ACC112 (cell line): ENCODE results near the gene TAAR6.

Experiments used
- H2AFZ ChIP-seq: fragments of 200-600 bp; sonication (generic); one replicate; pipeline ENCODE4 v1.6.0; 2017; ENCODE audit warnings: antibody characterized with exemption, low read length; ENCODE audit not compliant: unreplicated experiment
- H3K27ac ChIP-seq: fragments of 200-600 bp; sonication (generic); 2 replicates; pipeline ENCODE4 v1.5.1; 2014; ENCODE audit warnings: low read depth, mild to moderate bottlenecking, antibody characterized with exemption, low read length, moderate library complexity
- H3K27me3 ChIP-seq: fragments of 200-600 bp; sonication (generic); 2 replicates; pipeline ENCODE4 v1.6.1; 2014; ENCODE audit warnings: mild to moderate bottlenecking, antibody characterized with exemption, low read length, moderate library complexity, mixed read lengths; ENCODE audit not compliant: insufficient read depth
- H3K36me3 ChIP-seq: fragments of 200-600 bp; sonication (generic); 2 replicates; pipeline ENCODE4 v1.6.1; 2016; ENCODE audit warnings: mild to moderate bottlenecking, antibody characterized with exemption, low read length, moderate library complexity, mixed read lengths; ENCODE audit not compliant: insufficient read depth
- H3K4me1 ChIP-seq: fragments of 200-600 bp; sonication (generic); one replicate; pipeline ENCODE4 v1.6.1; 2016; ENCODE audit warnings: low read length, mixed read lengths; ENCODE audit not compliant: insufficient read depth, unreplicated experiment, control insufficient read depth
- H3K4me3 ChIP-seq: fragments of 200-600 bp; sonication (generic); 2 replicates; pipeline ENCODE4 v1.5.1; 2014; ENCODE audit warnings: mild to moderate bottlenecking, low read depth, low read length
- H3K79me2 ChIP-seq: fragments of 200-600 bp; sonication (generic); one replicate; pipeline ENCODE4 v1.6.0; 2016; ENCODE audit warnings: low read length; ENCODE audit not compliant: control insufficient read depth, unreplicated experiment, insufficient read depth

Gene TAAR6

GRCh38 chr6:132614554-132614953, 44.4 kb downstream of the TAAR6 start:
- no peak overlapping the region for H3K27ac ChIP-seq
- H3K27me3 ChIP-seq: peaks cover 41% of the 10 kb centered on the region
- H3K4me3 ChIP-seq: peak overlapping the region; percentile 24; the same call in 1 of the 2 replicates
- H3K4me1 ChIP-seq: no peaks in the 10 kb centered on the region
- no peaks in the 10 kb centered on the region for H3K79me2 ChIP-seq
- no peak overlapping the region for H2AFZ ChIP-seq
- H3K36me3 ChIP-seq: no peaks in the 10 kb centered on the region

GRCh38 chr6:132616677-132617076, 46.6 kb downstream of the TAAR6 start:
- Histone ChIP-seq H2AFZ (no peak overlapping the region), H3K4me1 (no peaks in the 10 kb centered on the region), H3K36me3 (no peaks in the 10 kb centered on the region), H3K4me3 (no peak overlapping the region), H3K27me3 (peaks cover 52% of the 10 kb centered on the region), H3K27ac (no peak overlapping the region), H3K79me2 (no peaks in the 10 kb centered on the region)
